ENCODE results near the gene MATR3.

DNA sequence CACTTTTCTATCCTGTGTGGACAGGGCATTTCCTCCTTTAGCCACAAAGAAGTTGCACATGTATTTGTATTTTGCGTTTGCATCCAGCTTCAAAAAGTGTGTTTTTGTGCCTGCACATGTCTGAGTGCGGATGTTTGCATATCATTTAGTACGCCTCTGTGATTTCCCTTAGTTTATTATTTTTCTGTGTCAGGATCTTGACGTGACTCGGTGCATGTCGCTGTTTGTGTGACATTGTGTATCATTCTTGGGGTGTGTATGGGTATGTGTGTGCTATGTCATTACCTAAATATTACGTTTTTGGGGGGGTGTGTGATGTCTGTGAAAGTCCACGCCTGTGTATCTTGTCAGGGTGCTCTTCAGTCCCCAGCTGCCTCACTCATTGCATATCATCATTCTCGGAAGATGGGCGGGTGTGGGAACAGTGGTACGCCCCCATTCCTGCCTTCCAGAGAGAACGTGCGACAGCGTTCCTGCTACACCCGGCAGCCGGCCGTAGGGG is 47.7 kb downstream of the MATR3 start:
- TF ChIP-seq POLR2A (IDR thresholded peaks at IDR 0.05): no peak
- TF ChIP-seq, protein P1, sequence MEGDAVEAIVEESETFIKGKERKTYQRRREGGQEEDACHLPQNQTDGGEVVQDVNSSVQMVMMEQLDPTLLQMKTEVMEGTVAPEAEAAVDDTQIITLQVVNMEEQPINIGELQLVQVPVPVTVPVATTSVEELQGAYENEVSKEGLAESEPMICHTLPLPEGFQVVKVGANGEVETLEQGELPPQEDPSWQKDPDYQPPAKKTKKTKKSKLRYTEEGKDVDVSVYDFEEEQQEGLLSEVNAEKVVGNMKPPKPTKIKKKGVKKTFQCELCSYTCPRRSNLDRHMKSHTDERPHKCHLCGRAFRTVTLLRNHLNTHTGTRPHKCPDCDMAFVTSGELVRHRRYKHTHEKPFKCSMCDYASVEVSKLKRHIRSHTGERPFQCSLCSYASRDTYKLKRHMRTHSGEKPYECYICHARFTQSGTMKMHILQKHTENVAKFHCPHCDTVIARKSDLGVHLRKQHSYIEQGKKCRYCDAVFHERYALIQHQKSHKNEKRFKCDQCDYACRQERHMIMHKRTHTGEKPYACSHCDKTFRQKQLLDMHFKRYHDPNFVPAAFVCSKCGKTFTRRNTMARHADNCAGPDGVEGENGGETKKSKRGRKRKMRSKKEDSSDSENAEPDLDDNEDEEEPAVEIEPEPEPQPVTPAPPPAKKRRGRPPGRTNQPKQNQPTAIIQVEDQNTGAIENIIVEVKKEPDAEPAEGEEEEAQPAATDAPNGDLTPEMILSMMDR (IDR thresholded peaks at IDR 0.05): no peak
- no peak for TF ChIP-seq POLR2AphosphoS5 (IDR thresholded peaks at IDR 0.05)

Data from breast epithelium (tissue), 3 donors.